Brain microvascular endothelial cell (primary cell): ENCODE measurements around the gene TUBAL3.
A peak's percentile ranks its signal among the peaks of the same experiment; 100 is the strongest.
"Not testable (repeated sequence)": the region's sequence is repeated elsewhere in the genome, so short reads cannot be mapped to it uniquely, and the experiment has no call there.

ENCODE experiments used
- DNase-seq: peaks from one replicate; pipeline ENCODE4 v3.0.0-alpha.2; 2020
- H3K27ac ChIP-seq: fragments of 250-450 bp; sonication (Bioruptor Pico); 2 replicates; pipeline ENCODE4 v1.5.1; 2020; ENCODE audit warnings: mild to moderate bottlenecking, moderate library complexity
- H3K27me3 ChIP-seq: fragments of 250-450 bp; sonication (Bioruptor Pico); replicated peaks from 2 replicates; pipeline ENCODE4 v1.5.1; 2020; ENCODE audit warnings: mild to moderate bottlenecking
- H3K36me3 ChIP-seq: fragments of 250-450 bp; sonication (Bioruptor Pico); replicated peaks from 2 replicates; pipeline ENCODE4 v1.5.1; 2020; ENCODE audit warnings: mild to moderate bottlenecking
- H3K4me3 ChIP-seq: 2 replicates; pipeline ENCODE4 v1.5.1; 2011; ENCODE audit warnings: low read depth, mild to moderate bottlenecking, control low read depth, low read length, moderate library complexity
- in situ Hi-C: cut with HindIII; loops from 2 replicates; pipeline ENCODE4 v1.10.0; 2017; ENCODE audit warnings: low sequenced_read_pairs, low pct_ligation_motif_present
- TF ChIP-seq, protein P1 (sequence below): IDR thresholded peaks from 2 replicates; pipeline ENCODE4 v1.5.1; 2011; ENCODE audit warnings: low read depth, mild to moderate bottlenecking, moderate library complexity, low read length, control low read depth, inconsistent platforms; ENCODE audit errors: missing control alignments

TUBAL3 gene

GRCh38 chr10:5411941-5412276 lies 7.3 kb upstream of the TUBAL3 start:
- in situ Hi-C loops, result no loop called here
- TF ChIP-seq, protein P1, sequence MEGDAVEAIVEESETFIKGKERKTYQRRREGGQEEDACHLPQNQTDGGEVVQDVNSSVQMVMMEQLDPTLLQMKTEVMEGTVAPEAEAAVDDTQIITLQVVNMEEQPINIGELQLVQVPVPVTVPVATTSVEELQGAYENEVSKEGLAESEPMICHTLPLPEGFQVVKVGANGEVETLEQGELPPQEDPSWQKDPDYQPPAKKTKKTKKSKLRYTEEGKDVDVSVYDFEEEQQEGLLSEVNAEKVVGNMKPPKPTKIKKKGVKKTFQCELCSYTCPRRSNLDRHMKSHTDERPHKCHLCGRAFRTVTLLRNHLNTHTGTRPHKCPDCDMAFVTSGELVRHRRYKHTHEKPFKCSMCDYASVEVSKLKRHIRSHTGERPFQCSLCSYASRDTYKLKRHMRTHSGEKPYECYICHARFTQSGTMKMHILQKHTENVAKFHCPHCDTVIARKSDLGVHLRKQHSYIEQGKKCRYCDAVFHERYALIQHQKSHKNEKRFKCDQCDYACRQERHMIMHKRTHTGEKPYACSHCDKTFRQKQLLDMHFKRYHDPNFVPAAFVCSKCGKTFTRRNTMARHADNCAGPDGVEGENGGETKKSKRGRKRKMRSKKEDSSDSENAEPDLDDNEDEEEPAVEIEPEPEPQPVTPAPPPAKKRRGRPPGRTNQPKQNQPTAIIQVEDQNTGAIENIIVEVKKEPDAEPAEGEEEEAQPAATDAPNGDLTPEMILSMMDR, result no peak
- Histone ChIP-seq H3K36me3 (no peaks in the 10 kb centered on the region), H3K27ac (no peak overlapping the region), H3K27me3 (no peaks in the 10 kb centered on the region), H3K4me3 (peak overlapping the region; percentile 70)
- DNase-seq, result no peak

GRCh38 chr10:5410787-5411186 lies 6.2 kb upstream of the TUBAL3 start:
- DNase-seq, H3K27me3 ChIP-seq, H3K36me3 ChIP-seq, H3K4me3 ChIP-seq, in situ Hi-C loops, H3K27ac ChIP-seq: not testable (repeated sequence)

GRCh38 chr10:5406918-5407317 lies 2.3 kb upstream of the TUBAL3 start:
- Histone ChIP-seq H3K27ac (no peak overlapping the region), H3K4me3 (no peak overlapping the region), H3K36me3 (no peaks in the 10 kb centered on the region), H3K27me3 (no peaks in the 10 kb centered on the region)
- no peak for DNase-seq
- TF ChIP-seq, protein P1, result no peak
- in situ Hi-C loops, result no loop called here

DNA sequence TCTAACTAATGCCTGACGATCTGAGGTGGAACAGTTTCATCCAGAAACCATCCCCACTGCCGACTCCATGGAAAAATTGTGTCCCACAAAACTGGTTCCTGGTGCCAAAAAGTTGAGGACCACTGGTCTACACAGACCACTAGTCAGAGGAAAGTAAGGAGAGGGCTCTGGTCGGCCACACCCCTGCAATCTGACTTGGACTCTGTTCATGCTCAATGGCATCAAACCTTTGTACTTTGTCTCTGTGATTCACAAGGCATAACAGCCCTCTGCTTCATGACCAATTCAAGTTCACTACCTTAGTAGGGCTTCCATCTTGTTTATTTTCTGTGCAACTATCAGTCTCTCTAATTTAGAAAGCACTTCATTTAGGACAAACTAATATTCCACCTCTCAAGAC lies 1.8 kb downstream of the TUBAL3 start:
- TF ChIP-seq, protein P1, result no peak
- in situ Hi-C loops, result no loop called here
- Histone ChIP-seq H3K27ac (no peak overlapping the region), H3K27me3 (no peaks in the 10 kb centered on the region), H3K4me3 (no peak overlapping the region), H3K36me3 (no peaks in the 10 kb centered on the region)
- no peak for DNase-seq

DNA sequence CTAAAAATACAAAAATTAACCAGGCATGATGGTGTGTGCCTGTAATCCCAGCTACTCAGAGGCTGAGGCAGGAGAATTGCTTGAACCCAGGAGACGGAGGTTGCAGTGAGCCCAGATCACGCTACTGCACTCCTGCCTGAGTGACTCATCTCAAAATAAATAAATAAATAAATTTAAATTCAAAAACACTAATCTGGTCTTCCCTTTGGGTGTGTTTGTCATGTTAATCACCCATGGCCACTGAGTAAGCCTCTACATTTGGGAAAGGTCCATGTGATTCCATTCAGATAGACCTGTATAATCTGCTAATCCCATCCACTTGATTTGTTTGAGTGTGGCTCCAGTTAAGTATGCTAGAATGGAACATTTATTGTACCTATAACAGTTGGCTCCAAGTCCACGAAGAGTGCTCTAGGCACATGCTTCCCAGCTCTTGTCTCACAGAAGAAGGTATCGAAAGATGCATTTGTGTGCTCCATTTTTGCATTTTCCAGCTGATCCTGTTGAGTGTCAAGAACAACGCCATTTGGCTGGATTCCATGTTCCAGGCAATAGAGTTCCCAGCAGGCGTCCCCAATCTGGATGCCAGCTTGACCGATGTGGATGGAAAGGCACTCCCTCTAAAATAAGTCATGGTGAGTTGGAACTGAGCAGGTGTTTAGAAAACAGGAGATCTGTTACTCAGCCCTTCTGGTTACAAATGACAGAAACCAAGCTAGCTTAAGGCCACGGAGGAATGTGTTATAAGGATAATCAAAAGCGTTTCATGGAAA lies 4.0 kb downstream of the TUBAL3 start:
- no peaks in the 10 kb centered on the region for H3K27me3 ChIP-seq
- in situ Hi-C loops, result no loop called here
- TF ChIP-seq, protein P1, result no peak
- no peak overlapping the region for H3K27ac ChIP-seq
- H3K36me3 ChIP-seq, result no peaks in the 10 kb centered on the region
- no peak for DNase-seq
- no peak overlapping the region for H3K4me3 ChIP-seq

DNA sequence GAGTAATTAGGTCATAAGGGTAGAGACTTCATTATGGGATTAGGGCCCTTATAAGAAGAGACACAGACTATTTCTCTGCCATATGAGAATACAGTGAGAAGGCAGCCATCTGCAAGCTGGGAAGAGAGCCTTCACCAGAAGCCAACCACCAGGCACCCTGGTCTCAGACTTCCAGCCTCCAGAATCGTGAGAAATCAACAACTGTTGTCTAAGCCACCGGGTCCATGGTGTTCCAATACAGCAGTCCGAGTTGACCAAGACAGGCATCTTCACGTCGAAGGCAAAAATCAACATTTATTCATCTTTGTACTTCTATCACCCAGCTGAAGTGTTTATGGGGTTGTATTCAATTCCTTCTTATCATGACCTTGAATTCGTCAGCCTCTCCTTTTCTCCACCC lies 5.3 kb downstream of the TUBAL3 start:
- in situ Hi-C loops, result loop anchor here (25.0 kb wide), 1 partner anchor 562 kb away; the partner anchor contains the start of gene AKR1E2
- TF ChIP-seq, protein P1, result no peak
- Histone ChIP-seq H3K4me3 (no peak overlapping the region), H3K36me3 (no peaks in the 10 kb centered on the region), H3K27me3 (no peaks in the 10 kb centered on the region), H3K27ac (no peak overlapping the region)
- DNase-seq, result no peak
